H1 (cell line): Measurements from ENCODE around the gene COPZ2.

ENCODE experiments used
- JUN ChIP-seq: IDR thresholded peaks from 2 replicates; pipeline ENCODE4 v1.6.1; 2011; ENCODE audit warnings: low read depth, mild to moderate bottlenecking, improper control_type of control experiment, low read length
- TF ChIP-seq, protein P1 (sequence below): IDR thresholded peaks from 2 replicates; pipeline ENCODE4 v1.6.1; 2011; ENCODE audit warnings: low read length, improper control_type of control experiment
- TF ChIP-seq, protein P2 (sequence below), 3 experiments: IDR thresholded peaks; 1 replicate in 2 of 3; 2 replicates in 1 of 3; pipeline versions ENCODE4 v1.5.1 to v1.6.1; 2011; ENCODE audit warnings: low read length in 3 of 3, mild to moderate bottlenecking in 3 of 3, inconsistent platforms in 2 of 3, low read depth in 1 of 3, moderate library complexity in 1 of 3; ENCODE audit not compliant: insufficient read depth in 1 of 3; ENCODE audit errors: control extremely low read depth in 1 of 3

DNA sequence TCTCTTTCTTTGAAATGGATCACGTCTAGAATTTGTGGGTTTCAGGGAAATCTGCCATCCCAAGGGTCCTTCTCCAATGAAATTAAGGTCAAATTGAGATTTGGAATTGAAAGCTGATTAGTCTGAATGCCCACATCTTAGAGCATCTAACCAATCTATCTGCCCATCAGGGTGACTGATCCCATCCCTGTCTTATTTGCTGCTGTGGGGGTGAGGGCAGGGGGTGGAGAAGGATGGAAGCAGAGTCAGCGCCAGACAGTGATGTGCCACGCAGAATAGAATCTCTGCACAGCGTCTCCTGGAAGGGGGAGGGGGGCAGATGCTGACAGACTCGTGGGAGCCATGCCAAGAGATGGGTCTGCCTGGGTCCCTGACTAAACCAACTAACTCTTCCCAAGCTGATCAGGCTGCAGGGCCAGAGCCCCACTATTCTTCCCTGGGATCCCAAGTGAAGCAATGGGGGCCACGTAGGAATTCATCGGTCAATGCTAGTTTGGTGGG is 34.6 kb downstream of the COPZ2 start:
- no peak for TF ChIP-seq JUN
- TF ChIP-seq, protein P1, sequence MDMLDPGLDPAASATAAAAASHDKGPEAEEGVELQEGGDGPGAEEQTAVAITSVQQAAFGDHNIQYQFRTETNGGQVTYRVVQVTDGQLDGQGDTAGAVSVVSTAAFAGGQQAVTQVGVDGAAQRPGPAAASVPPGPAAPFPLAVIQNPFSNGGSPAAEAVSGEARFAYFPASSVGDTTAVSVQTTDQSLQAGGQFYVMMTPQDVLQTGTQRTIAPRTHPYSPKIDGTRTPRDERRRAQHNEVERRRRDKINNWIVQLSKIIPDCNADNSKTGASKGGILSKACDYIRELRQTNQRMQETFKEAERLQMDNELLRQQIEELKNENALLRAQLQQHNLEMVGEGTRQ: no peak
- TF ChIP-seq, protein P2, sequence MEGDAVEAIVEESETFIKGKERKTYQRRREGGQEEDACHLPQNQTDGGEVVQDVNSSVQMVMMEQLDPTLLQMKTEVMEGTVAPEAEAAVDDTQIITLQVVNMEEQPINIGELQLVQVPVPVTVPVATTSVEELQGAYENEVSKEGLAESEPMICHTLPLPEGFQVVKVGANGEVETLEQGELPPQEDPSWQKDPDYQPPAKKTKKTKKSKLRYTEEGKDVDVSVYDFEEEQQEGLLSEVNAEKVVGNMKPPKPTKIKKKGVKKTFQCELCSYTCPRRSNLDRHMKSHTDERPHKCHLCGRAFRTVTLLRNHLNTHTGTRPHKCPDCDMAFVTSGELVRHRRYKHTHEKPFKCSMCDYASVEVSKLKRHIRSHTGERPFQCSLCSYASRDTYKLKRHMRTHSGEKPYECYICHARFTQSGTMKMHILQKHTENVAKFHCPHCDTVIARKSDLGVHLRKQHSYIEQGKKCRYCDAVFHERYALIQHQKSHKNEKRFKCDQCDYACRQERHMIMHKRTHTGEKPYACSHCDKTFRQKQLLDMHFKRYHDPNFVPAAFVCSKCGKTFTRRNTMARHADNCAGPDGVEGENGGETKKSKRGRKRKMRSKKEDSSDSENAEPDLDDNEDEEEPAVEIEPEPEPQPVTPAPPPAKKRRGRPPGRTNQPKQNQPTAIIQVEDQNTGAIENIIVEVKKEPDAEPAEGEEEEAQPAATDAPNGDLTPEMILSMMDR (IDR thresholded peaks at IDR 0.05; ENCODE audit: control extremely low read depth in 1 of 3, insufficient read depth in 1 of 3, low read depth in 1 of 3, low read length in 3 of 3): no peak
